Putamen (tissue), 1 donor: ENCODE results near the gene CMTM1.
"Not testable (repeated sequence)": the region's sequence is repeated elsewhere in the genome, so short reads cannot be mapped to it uniquely, and the experiment has no call there.

Source experiments
- DNase-seq: peaks from one replicate; pipeline ENCODE4 v3.0.0-alpha.2; 2016; ENCODE audit warnings: low spot score

The CMTM1 gene

GRCh38 chr16:66562409-66562808 lies 3.8 kb upstream of the CMTM1 start:
- no peak for DNase-seq

- no peak for DNase-seq
Observed at GRCh38 chr16:66562986-66563385, 3.3 kb upstream of the CMTM1 start.

- no peak for DNase-seq
Observed at GRCh38 chr16:66563574-66564334, 2.5 kb upstream of the CMTM1 start.

- DNase-seq: not testable (repeated sequence)
Observed at GRCh38 chr16:66567270-66567669, 1.0 kb downstream of the CMTM1 start.

- no peak for DNase-seq
Observed at GRCh38 chr16:66568355-66568754, 2.1 kb downstream of the CMTM1 start.

GRCh38 chr16:66569131-66569530 lies 2.9 kb downstream of the CMTM1 start:
- no peak for DNase-seq

- no peak for DNase-seq
Observed at GRCh38 chr16:66569827-66570405, 3.7 kb downstream of the CMTM1 start.

GRCh38 chr16:66572356-66572755 lies 6.1 kb downstream of the CMTM1 start:
- no peak for DNase-seq

- DNase-seq: no peak
Observed at GRCh38 chr16:66574081-66574480, 7.8 kb downstream of the CMTM1 start.

GRCh38 chr16:66574531-66574930 lies 8.3 kb downstream of the CMTM1 start:
- DNase-seq: no peak

- DNase-seq: no peak
Observed at GRCh38 chr16:66575060-66575459, 8.8 kb downstream of the CMTM1 start.

- no peak for DNase-seq
Observed at GRCh38 chr16:66576296-66576695, 10.1 kb downstream of the CMTM1 start.

- no peak for DNase-seq
Observed at GRCh38 chr16:66578651-66579531, 12.7 kb downstream of the CMTM1 start, which contains the start of gene CMTM2. Gene CMTM2, plus strand, starts transcription at chr16:66579463. Its CDS starts 145 bp downstream, at chr16:66579608.

- no peak for DNase-seq
Observed at GRCh38 chr16:66580605-66581209, 14.5 kb downstream of the CMTM1 start.

- DNase-seq: no peak
Observed at GRCh38 chr16:66581246-66581952, 15.2 kb downstream of the CMTM1 start.

GRCh38 chr16:66585481-66586239 lies 19.4 kb downstream of the CMTM1 start:
- DNase-seq: no peak

- no peak for DNase-seq
Observed at GRCh38 chr16:66587881-66588600, 21.8 kb downstream of the CMTM1 start.

GRCh38 chr16:66588981-66589713 lies 22.9 kb downstream of the CMTM1 start:
- no peak for DNase-seq

GRCh38 chr16:66590322-66590721 lies 24.1 kb downstream of the CMTM1 start:
- no peak for DNase-seq
